ENCODE measurements around the gene CHAF1A.

The CHAF1A gene

DNA sequence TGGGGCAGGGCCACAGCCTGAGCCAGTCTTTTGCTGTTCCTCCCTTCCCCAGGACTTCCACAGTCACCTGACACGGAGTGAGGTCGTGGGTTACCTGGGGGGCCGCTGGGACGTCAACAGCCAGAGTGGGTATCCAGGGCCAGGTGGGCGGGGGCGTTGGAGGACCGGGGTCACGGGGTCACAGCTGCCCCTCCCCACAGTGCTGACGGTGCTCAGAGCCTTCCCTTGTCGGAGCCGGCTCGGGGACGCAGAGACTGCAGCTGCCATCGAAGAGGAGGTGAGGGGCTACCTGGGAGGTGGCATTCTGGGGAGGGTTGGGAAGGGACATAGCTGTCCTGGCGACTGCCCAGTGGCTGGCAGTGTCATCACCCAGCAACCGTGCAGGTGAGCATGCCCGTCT, 47.5 kb upstream of the CHAF1A start:
- H3K27ac ChIP-seq (ENCODE audit: low read depth, low read length): no peak overlapping the region
- H3K79me2 ChIP-seq (ENCODE audit: control insufficient read depth, low read length): no peaks in the 10 kb centered on the region
- TF ChIP-seq, protein P1, sequence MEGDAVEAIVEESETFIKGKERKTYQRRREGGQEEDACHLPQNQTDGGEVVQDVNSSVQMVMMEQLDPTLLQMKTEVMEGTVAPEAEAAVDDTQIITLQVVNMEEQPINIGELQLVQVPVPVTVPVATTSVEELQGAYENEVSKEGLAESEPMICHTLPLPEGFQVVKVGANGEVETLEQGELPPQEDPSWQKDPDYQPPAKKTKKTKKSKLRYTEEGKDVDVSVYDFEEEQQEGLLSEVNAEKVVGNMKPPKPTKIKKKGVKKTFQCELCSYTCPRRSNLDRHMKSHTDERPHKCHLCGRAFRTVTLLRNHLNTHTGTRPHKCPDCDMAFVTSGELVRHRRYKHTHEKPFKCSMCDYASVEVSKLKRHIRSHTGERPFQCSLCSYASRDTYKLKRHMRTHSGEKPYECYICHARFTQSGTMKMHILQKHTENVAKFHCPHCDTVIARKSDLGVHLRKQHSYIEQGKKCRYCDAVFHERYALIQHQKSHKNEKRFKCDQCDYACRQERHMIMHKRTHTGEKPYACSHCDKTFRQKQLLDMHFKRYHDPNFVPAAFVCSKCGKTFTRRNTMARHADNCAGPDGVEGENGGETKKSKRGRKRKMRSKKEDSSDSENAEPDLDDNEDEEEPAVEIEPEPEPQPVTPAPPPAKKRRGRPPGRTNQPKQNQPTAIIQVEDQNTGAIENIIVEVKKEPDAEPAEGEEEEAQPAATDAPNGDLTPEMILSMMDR (IDR thresholded peaks at IDR 0.05; ENCODE audit: low read depth, low read length, poor library complexity, severe bottlenecking): no peak
- TF ChIP-seq EZH2phosphoT487 (IDR thresholded peaks at IDR 0.05; ENCODE audit: borderline replicate concordance, low read length): no peak
- H3F3A ChIP-seq (ENCODE audit: control insufficient read depth, insufficient read depth): no peaks in the 10 kb centered on the region
- no peak overlapping the region for H3K4me3 ChIP-seq (ENCODE audit: low read length)
- no peak overlapping the region for H3K4me2 ChIP-seq (ENCODE audit: low read length)
- no peaks in the 10 kb centered on the region for H3K9me2 ChIP-seq (replicated peaks; ENCODE audit: control insufficient read depth, low read length)
- H4K20me1 ChIP-seq (ENCODE audit: control insufficient read depth, insufficient read depth, low read depth, low read length): no peaks in the 10 kb centered on the region
- no peaks in the 10 kb centered on the region for H3K4me1 ChIP-seq (ENCODE audit: control insufficient read depth, low read length)
- no peaks in the 10 kb centered on the region for H3K27me3 ChIP-seq (ENCODE audit: control insufficient read depth, low read length)
- H3K36me3 ChIP-seq (ENCODE audit: control insufficient read depth, low read length): peaks cover 6% of the 10 kb centered on the region
- H3K9me3 ChIP-seq (ENCODE audit: control insufficient read depth, insufficient read depth, low read length): no peaks in the 10 kb centered on the region

DNA sequence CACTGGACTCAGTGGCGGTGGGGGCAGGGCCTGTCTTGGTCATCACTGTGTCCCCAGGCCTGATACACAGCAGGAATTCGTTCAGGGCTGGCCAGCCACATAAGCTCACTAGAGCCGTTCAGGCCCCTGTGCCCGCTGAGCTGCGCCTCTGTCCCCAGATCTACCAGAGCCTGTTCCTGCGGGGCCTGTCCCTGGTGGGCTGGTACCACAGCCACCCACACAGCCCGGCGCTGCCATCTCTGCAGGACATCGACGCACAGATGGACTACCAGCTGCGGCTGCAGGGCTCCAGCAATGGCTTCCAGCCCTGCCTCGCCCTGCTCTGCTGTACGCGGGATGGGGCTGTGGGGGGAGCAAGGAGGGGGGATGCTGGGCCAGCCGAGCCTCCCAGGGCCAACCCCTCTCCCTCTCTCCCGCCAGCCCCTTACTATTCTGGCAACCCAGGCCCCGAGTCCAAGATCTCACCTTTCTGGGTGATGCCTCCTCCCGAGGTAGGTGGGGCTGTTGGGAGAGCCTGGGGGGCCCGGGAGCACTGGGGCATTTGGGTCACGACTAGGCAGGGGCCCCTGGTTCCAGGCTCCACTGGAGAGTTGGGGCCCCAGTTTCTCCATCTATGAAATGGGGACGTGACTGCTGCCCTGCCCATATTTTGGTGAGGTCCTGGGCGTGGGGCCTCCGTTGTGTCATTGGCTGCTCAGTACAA, 45.2 kb upstream of the CHAF1A start:
- no peaks in the 10 kb centered on the region for H4K20me1 ChIP-seq (ENCODE audit: control insufficient read depth, insufficient read depth, low read depth, low read length)
- H3K9me3 ChIP-seq (ENCODE audit: control insufficient read depth, insufficient read depth, low read length): no peaks in the 10 kb centered on the region
- no peak overlapping the region for H3K4me3 ChIP-seq (ENCODE audit: low read length)
- no peak overlapping the region for H3K4me2 ChIP-seq (ENCODE audit: low read length)
- no peaks in the 10 kb centered on the region for H3K9me2 ChIP-seq (replicated peaks; ENCODE audit: control insufficient read depth, low read length)
- no peaks in the 10 kb centered on the region for H3K4me1 ChIP-seq (ENCODE audit: control insufficient read depth, low read length)
- no peak overlapping the region for H3K27ac ChIP-seq (ENCODE audit: low read depth, low read length)
- no peak for TF ChIP-seq EZH2phosphoT487 (IDR thresholded peaks at IDR 0.05; ENCODE audit: borderline replicate concordance, low read length)
- TF ChIP-seq, protein P1 (IDR thresholded peaks at IDR 0.05; ENCODE audit: low read depth, low read length, poor library complexity, severe bottlenecking): no peak
- no peaks in the 10 kb centered on the region for H3K27me3 ChIP-seq (ENCODE audit: control insufficient read depth, low read length)
- H3K36me3 ChIP-seq (ENCODE audit: control insufficient read depth, low read length): peaks cover 29% of the 10 kb centered on the region
- H3K79me2 ChIP-seq (ENCODE audit: control insufficient read depth, low read length): no peaks in the 10 kb centered on the region
- H3F3A ChIP-seq (ENCODE audit: control insufficient read depth, insufficient read depth): no peaks in the 10 kb centered on the region

GRCh38 chr19:4357921-4358326, 44.5 kb upstream of the CHAF1A start:
- H3K27me3 ChIP-seq (ENCODE audit: control insufficient read depth, low read length): no peaks in the 10 kb centered on the region
- no peaks in the 10 kb centered on the region for H4K20me1 ChIP-seq (ENCODE audit: control insufficient read depth, insufficient read depth, low read depth, low read length)
- TF ChIP-seq, protein P1 (IDR thresholded peaks at IDR 0.05; ENCODE audit: low read depth, low read length, poor library complexity, severe bottlenecking): no peak
- no peak for TF ChIP-seq EZH2phosphoT487 (IDR thresholded peaks at IDR 0.05; ENCODE audit: borderline replicate concordance, low read length)
- H3K9me2 ChIP-seq (replicated peaks; ENCODE audit: control insufficient read depth, low read length): no peaks in the 10 kb centered on the region
- no peak overlapping the region for H3K4me2 ChIP-seq (ENCODE audit: low read length)
- H3K4me1 ChIP-seq (ENCODE audit: control insufficient read depth, low read length): no peaks in the 10 kb centered on the region
- H3F3A ChIP-seq (ENCODE audit: control insufficient read depth, insufficient read depth): no peaks in the 10 kb centered on the region
- H3K36me3 ChIP-seq (ENCODE audit: control insufficient read depth, low read length): peaks cover 36% of the 10 kb centered on the region
- H3K79me2 ChIP-seq (ENCODE audit: control insufficient read depth, low read length): no peaks in the 10 kb centered on the region
- no peak overlapping the region for H3K4me3 ChIP-seq (ENCODE audit: low read length)
- H3K9me3 ChIP-seq (ENCODE audit: control insufficient read depth, insufficient read depth, low read length): no peaks in the 10 kb centered on the region
- H3K27ac ChIP-seq (ENCODE audit: low read depth, low read length): no peak overlapping the region
